Right renal cortex interstitium (tissue), 3 donors: ENCODE measurements around the gene CCDC57. TPM values are rescaled to one million over a fixed set of nuclear protein-coding genes. Genes with fewer than 3 reads are reported as not detected.

ENCODE experiments used
- DNase-seq, 3 donors: peaks; one replicate each; pipeline ENCODE4 v3.0.0-alpha.2; 2013; ENCODE audit warnings: low read depth in 3 of 3, low spot score in 2 of 3
- polyA plus RNA-seq, 3 donors: library from polyadenylated mRNA; unstranded; fragments of 120-200 nt; gene quantifications; one replicate each; pipeline ENCODE4 v1.2.1, GENCODE V29; 2013; ENCODE audit not compliant: insufficient read length in 3 of 3

Gene CCDC57
- polyA plus RNA-seq, 3 donors, result 31.9 to 35.2 (median 35.0) TPM

DNA sequence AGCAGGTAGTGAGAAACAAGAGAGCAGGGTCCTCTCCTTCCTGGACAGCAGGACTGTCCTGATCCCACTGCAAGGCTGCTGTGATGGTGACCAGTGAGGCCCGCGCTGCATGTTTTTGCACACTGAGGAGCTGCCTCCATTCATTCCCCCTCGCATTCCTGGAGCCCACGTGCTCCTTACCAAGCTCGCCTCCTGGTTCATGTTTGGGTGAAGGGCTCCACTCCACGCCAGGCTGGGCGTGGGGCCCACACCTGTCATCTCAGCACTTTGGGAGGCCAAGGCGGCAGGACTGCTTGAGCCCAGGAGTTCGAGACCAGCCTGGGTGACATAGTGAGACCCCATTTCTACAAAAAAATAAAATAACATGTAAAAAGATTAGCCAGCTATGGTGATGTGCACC is 99.2 kb downstream of the CCDC57 start:
- no peak for DNase-seq

DNA sequence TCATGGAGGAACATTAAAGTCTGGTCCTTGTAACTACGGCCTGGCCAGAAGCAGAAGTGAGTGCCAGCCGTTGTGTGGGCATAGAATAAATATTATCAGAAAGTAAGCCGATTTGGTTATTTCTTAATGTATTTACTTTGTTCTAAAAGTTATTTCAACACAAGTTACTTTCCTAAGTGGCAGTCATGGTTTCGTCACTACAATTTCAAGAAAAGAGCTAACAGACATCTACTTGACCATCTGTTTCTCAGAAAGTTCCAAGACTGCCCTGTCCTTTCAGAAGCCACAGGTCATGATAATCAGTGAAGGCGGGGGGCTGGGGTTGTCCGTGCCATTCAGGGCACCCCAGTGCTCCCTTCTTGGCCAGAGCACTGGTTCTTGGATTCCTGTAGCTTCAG is 99.7 kb downstream of the CCDC57 start:
- DNase-seq, result no peak

DNA sequence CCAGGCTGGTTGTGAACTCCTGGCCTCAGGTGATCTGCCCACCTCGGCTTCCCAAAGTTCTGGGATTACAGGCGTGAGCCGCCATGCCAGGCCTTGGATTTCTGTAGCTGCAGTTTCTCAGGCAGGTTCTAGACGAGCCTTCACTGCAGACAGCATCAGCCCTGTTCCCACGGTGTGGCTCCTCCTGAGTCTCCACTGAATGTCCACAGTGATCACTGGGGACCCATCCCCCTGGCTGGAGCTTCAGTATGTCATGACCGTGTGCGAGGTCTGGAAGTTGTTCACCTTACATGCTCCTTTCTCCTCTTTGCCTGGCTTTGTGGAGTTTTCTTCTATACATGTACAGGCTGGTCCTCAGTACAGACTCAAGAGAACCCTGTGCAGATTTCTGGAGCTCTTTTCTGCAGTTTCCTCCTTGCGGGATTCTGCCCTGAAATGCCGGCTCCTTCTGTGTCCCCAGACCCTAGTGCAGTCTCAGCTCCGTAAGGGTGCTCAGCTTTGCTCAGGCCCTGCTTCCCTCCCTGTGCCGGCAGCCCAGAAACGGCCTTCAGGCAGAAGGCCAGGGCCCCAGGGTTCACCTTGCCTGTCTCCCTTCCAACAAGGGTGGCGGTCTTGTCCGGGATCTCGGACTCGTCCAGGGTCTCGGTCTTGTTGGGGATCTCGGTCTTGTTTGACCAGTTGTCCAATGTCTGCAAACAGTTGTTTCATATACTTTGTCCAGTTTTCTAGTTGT is 100.3 kb downstream of the CCDC57 start:
- DNase-seq, result no peak

DNA sequence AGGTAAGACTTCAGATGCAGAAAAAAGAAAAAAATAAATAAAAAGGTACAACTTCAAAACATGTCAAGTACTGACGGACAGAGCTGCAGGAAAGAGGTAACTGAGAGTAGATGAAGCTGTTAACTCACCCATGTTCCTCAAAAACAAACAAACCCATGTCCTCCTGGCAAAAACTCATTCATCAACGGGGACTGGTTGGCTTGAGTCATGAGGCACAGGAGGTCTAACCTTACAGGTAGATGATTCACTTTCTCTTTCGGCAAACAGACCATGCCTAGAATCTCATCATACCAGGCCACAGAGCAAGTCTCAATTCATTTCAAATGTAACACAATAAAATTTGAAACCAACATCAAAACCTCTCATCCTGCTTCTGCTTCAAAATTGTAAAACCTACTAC is 102.3 kb downstream of the CCDC57 start:
- DNase-seq, result no peak

DNA sequence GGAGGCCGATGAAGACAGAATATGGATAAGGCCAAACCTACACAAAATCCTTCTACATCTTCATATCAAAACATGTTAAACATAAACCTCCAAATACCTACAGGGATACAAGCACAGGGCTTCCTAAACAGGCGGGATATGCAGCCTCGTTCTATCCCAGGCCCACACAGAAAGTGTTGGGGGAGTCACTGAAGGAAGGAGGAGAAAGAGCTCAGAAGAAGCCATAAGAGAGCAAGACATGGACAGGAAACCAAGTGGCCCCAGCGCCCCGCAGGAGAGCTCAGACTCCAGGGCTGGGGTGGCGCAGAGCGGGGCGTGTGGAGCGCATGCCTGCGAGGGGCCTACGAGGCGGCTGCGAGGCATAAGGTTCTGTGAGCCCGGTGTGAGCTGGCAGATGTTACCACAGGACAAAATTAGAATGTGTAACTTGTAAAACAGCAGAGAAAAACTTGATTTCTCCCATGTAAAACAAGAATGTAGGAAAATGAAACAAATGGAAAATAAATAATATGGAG is 103.6 kb downstream of the CCDC57 start:
- no peak for DNase-seq

DNA sequence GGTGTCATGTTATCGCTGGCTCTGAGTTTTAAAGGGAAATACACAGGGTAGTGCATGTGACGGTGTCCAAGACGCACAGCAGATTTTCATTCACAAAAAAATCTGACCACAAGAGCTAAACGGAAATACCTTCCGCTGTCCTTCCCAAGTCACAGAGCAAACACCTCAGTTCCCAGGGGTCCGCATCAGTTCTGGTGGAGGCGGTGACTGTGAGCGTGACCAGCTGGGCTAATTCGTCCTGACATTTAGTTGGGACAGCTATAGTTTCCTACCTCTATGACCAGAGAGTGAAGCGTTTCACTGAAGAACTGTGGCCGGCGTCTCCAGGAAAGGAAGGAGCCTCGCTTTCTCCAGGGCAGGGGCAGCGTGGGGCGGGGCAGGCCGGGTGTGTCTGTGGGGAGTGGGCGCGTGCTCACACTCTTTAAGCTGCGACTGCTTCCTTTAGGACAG is 104.1 kb downstream of the CCDC57 start:
- DNase-seq, result no peak

DNA sequence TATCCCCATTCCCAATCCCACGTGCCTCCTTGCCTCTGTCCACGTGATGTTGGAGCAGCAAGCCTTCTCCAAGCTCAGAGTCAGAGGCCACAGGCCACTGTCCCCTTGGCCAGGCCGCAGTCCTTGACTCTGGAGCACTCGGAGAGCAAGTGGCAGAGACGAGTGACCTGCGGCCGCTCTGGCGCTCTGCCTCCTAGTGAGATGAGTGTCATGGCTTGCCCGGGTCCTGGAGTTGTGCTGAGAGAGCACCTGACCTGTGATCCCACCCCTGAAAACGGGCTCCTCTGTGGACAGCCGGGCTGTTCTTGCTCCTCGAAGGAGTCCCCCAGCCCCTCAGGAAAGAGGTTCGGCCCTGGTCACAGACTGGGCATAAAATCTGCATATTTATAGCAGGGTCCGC is 104.6 kb downstream of the CCDC57 start:
- DNase-seq, result no peak

DNA sequence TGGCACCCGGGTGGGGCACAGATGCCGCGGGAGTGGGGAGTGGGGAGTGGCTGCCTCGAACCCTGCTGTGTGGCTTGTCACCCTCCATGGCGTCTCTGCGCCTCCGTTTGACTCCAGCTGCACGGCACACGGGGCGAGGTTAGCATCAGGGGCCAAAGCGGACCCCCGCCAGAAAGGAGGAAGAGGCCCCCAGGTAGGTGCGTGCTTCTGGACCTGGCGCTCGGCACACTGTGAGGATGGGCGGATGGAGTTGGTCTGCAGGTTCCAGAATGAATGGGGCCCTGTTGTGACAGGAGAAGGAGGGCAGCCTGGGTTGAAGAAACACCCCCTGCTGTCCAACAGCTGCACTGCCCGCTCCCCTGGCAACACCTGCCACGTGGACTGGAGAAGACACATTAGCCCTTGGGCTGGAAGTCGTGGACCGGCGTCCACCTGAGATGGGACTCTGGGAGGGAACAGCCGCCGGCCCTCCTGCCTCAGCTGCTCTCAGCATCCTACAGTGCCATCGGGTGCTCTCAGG is 105.2 kb downstream of the CCDC57 start:
- no peak for DNase-seq

DNA sequence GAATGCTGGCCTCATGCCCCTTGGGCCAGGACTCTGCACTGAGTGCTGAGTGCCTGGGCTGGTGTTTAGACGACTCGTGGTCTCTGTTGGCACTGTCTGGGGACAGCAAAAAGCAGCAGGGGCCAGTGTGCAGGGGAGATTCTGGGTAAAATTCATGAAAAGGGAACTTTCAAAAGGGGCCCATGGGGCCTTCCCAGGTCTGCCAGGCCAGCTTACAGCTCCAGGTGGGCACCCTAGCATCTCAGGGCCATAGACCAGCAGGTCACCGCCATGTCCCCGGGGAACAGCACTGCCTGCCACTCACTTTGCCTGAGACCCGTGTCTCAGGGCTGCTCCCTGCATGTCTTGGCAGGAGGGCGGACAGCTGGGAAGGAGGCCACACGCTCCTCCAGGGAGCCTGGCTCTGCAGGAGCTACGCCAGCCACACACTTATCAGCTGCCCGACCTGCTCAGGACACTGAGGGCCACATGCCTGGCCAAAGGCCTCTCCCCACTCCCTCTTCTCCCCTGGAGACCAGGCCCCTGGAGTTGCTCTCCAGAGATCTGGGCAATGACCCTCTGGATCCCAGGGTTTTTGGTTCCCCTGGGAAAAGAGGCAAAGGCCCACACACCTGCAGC is 105.8 kb downstream of the CCDC57 start:
- DNase-seq, result no peak

DNA sequence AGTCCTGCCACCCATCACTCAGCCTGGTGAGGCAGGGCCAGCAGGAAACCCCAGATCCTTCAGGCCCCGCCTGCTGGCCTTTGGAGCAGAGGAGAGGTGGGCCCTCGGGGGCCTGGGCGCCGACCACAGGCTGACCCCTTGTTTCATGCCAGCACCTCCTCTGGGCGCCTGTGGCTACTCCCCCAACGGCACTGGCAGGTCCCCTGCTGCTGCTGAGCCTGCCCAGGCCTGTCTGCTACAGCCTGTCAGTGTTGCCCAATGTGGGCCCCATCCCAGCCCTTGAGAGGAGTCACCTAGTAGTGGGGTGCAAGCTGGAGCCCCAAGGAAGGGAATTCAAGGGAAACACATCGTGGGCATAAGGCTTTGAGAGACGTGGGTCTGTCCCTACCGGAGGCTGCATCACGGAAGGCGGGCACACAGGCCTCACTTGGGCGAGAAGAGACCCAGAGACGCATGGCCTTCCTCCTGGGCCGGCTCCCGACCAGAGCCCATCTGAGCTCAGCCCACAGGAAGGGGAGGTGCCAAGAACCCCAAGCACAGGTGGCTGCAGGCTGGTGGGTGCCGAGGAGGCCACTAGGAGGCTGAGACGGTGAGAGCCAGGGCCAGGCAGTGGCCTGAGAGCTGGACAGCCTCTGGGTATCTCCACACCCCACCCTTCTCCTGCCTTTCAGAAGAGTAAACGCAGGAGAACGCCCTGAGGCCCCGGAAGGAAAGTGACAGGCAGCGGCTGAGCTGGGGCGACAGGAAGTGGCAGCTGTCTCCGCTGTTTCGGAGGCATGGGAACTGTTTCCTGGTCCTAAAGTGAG is 106.6 kb downstream of the CCDC57 start:
- no peak for DNase-seq

DNA sequence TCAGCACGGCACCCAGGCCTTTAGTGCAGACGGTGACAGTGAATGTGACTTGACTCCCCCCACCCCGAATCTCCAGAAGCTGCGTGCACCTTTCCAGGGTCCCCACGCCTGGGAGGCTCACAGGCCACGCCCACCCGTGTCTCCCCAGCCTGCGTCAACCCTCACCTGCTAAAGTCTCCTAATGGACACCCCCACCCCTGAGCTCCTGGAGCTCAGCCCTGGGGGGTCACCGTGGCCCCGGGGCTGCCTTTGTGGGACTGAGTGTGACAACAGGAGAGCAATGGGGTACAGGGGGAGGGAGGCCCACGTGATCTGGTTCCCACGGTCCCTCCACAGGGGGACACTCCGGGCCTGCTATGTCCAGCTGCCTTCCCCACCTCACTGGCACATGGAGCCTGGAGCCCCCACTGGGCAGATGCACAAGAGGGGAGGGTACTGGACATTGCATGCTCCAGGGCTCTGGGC is 107.2 kb downstream of the CCDC57 start:
- no peak for DNase-seq

DNA sequence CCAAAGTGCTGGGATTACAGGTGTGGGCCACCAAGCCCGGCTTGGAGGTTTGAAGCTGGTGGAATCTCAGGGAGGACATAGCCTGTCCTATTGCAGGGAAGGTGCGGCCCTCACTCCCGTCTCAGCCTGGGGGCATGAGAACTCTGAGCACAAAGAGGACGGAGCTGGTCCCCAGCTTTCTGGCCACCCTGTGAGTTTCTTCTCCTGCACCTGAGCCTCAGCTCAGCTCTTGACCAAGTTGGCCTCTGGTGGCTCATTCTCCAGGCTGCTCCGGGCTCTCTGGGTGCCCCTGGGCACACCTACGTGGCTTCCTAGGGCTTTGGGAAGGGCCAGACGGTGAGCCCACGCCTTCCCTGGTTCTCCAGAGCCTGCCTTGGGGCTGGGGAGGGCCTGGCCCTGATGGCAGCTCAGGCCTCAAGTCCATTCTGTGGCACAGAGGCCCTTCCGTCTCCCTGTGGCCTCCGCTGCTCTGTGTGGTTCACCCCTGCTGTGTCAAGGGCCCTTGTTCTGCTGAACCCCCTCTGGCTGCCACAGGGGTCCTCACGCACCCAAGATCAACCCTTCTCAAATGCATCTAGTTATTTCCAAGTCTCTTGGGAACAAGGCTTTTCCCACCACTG is 107.7 kb downstream of the CCDC57 start:
- DNase-seq, result no peak

DNA sequence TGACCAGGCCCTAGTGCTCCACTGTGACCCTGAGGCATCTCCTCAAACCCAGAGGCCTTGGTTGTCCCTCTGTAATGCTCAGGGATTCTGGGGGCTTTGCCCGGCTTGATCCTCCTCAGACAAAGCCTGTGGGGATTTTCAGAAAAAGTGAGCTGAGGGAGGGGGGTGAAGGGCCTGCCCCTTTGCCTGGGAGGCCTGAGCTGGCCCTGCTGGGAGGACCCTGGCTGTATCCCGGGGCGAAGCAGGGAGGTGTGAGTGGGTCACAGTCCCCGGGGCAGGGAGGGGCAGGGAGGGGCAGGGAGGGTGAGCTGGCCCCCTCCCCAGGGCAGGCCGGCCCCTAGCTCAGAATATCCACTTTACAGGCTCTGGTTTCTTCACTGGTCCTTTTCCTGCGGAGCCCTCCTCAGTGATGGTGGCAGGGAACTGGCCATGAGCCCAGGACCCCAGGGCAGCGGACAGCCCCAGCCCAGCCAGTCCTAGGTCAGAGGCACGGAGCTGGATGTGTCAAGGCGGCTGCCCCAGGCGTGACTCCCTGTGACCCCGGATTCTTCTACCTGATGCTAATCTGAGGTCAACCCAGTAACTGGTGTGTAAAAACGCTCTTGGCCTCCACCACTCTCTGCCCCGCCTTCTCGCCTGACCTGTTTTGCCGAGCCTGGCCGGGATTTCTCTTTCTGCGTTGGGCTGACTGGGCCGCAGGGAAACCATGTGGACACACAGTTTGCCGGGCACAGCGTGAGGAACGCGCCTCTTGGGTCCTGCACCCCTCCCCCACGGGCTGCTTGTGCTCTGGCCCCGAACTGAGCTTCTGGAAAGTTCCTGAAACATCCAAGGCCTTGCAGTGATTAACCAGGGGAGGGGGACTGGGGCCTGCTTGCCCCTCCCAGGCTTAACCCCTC is 108.8 kb downstream of the CCDC57 start:
- DNase-seq, result no peak

DNA sequence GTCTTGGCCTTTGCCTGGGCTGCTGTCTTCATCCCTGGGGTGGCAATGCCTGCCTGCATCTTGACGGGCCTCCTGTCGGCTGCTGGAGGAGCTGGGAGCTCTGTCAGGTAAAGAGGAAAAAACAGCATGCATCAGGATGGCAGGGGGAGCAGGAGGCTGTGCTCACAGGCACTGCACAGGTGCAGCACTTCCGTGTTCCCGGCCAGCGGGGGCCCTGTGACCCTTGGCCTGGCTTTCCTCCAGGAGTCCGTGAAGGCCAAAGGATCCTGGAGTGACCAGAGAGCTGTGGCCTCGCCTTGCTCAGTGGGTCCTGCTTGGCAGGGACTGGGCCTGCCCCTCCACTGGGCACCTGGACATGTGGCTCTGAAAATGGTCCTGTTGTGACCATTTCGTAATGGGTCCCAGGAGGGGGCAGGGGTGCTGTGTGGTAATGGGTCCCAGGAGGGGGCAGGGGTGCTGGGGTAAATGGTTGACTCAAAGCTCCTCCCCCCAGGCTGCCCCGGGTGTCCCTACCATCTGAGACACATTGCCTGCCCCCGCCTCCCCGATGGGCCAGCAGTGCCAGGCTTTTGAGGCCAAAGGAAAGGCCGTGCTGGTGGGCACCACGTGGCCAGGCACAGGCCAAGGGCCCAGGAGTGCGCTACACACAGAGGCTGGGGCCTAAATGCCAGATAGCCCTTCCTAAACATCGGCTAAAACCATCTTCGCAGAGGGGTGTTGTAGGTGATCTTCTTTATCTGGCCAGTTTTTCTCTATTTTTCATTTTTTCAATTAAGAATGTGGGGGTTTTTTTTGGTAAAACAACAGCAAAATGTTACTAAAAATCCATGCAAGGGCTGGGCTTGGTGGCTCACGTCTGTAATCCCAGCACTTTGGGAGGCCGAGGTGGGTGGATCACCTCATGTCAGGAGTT is 110.6 kb downstream of the CCDC57 start:
- DNase-seq, result no peak

DNA sequence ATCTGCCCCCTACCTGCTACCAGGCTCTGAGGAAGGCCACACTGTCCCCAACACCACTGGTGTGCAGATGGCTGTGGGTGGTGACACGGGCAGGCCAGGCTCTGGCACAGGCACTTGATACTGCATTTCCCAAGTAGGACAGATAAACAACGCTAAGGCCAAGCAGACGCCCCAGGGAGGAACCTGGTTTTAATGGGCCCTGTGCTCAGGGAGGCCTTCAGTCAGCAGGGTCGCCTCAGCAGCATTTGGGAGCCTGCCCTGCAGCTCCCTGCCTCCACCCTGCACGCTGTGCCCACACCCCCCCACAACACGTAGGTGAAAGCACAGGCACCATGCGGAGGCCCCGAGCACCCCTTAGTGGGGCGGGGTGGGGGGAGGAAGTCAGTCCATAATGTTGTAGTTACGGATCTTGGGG is 111.3 kb downstream of the CCDC57 start:
- no peak for DNase-seq

DNA sequence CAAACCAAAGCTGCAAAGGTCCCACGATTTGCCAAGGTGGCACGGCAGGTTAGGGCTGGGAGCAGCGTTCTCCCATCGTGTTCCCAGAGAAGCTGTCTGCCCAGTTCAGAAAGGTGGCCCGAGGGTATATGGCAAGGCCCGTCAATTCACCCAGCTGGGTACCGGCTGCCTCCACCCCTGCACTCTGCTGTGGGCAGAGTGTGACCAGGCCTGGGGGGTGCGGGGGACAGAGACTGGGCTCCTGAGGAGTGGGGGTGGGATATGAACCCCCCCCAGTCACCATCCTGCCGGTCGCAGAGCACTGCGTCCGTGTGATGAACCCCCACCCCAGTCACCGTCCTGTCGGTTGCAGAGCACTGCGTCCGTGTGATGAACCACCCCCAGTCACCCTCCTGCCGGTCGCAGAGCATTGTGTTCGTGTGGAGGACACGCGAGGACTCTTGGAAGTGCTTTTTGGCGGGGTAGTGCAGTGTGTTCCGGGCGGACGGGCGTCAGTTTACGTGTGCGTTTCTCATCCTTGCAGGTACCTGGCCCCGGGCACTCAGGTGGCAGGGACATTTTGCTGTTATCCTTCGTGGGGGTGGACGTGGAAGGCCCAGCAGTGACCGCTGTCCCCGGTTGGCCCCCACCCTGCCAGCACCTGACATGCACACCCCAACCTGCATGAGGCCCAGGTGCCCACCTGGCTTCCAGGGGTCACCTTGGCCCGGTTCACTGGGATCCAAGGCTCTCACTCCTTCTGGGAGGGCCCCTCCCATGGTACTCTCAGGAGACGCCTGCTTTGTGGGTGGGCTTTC is 111.9 kb downstream of the CCDC57 start:
- no peak for DNase-seq

DNA sequence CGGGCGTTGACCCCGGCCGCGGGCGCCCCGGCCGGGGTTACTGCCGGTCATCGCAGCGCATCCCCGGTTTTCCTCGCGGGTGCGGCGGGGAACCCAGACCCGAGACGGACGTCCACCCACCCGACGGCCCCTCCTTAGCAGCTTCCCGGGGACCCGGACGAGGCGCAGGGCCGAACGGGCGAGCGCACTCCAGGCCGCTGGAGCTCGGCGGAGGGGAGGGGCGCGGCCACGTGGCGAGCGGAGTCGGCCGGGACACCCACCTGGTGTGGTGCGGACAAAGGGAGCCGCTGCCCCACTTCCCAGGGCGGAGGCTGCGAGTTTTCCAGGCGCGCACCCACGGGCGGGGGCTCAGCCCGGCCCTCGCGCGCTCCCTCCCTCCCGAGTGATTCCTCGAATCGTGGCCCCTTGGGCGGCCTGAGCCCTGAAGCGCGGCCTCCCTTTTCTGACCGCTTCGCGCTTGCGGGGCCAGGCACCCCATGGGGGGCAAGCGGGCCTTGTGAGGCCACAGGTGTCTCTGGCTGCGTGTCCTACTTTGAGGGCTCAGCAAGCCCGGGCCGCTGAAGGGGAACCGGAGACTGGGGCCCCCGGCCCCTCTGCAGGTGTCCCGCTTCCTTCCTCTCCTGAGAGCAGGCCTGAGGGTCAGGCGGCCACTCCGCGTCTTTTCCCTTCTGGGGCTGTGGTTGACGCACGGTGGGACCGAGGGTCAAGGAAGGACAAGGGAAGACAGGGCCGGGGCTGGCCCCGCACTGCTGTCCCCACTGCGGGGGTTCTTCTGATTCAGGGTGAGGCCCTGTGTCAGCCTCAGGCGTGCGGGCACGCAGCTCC is 113.5 kb downstream of the CCDC57 start:
- no peak for DNase-seq
